ENCODE measurements around the gene ADH4. TPM values are rescaled to one million over a fixed set of nuclear protein-coding genes. Genes with fewer than 3 reads are reported as not detected.
"Not testable (repeated sequence)": the region's sequence is repeated elsewhere in the genome, so short reads cannot be mapped to it uniquely, and the experiment has no call there.

The ADH4 gene
- total RNA-seq, 1 experiment from 2014 or later = not detected

- no peak for DNase-seq (ENCODE audit: low read depth)
Measured at GRCh38 chr4:99084595-99084994, 59.5 kb downstream of the ADH4 start.

- no peak for DNase-seq (ENCODE audit: low read depth)
Measured at GRCh38 chr4:99082192-99082591, 61.9 kb downstream of the ADH4 start.

- DNase-seq (ENCODE audit: low read depth) = not testable (repeated sequence)
Measured at GRCh38 chr4:99080869-99081268, 63.2 kb downstream of the ADH4 start.

GRCh38 chr4:99079625-99080295 is 64.3 kb downstream of the ADH4 start:
- DNase-seq (ENCODE audit: low read depth) = no peak

- DNase-seq (ENCODE audit: low read depth) = no peak
Measured at GRCh38 chr4:99078931-99079624, 65.0 kb downstream of the ADH4 start.

GRCh38 chr4:99078336-99078735 is 65.8 kb downstream of the ADH4 start:
- no peak for DNase-seq (ENCODE audit: low read depth)

GRCh38 chr4:99077177-99077576 is 66.9 kb downstream of the ADH4 start:
- no peak for DNase-seq (ENCODE audit: low read depth)

- DNase-seq (ENCODE audit: low read depth) = no peak
Measured at GRCh38 chr4:99076292-99076976, 67.7 kb downstream of the ADH4 start.

- DNase-seq (ENCODE audit: low read depth) = no peak
Measured at GRCh38 chr4:99074816-99075215, 69.3 kb downstream of the ADH4 start.

Other genes with a start within 250 kb of the ADH4 start
- 204 and 216 TPM in 2 replicates for gene EIF4E, start 215.2 kb downstream of the ADH4 start, total RNA-seq (2014; rRNA removed; shearing (Covaris generic))
- 95.1 and 102 TPM in 2 replicates for gene METAP1, start 148.6 kb downstream of the ADH4 start, total RNA-seq (2014; rRNA removed; shearing (Covaris generic))
- 145 and 176 TPM in 2 replicates for gene ADH5, start 55.5 kb downstream of the ADH4 start, total RNA-seq (2014; rRNA removed; shearing (Covaris generic))
- gene ADH6, start 74.9 kb upstream of the ADH4 start, total RNA-seq (2014; rRNA removed; shearing (Covaris generic)) = not detected in 2 replicates
- gene ADH1A, start 146.7 kb upstream of the ADH4 start, total RNA-seq (2014; rRNA removed; shearing (Covaris generic)) = not detected in 2 replicates
- not detected in 2 replicates for gene ADH1B, start 177.1 kb upstream of the ADH4 start, total RNA-seq (2014; rRNA removed; shearing (Covaris generic))
- not detected in 2 replicates for gene ADH1C, start 208.4 kb upstream of the ADH4 start, total RNA-seq (2014; rRNA removed; shearing (Covaris generic))

Data from HT1080 (cell line).